ENCODE measurements around the gene ADGRG6. TPM values are rescaled to one million over a fixed set of nuclear protein-coding genes. Genes with fewer than 3 reads are reported as not detected.

ADGRG6 gene
- total RNA-seq, 4 donors from 2014 or later: 22.3 to 56.5 (median 26.0) TPM

DNA sequence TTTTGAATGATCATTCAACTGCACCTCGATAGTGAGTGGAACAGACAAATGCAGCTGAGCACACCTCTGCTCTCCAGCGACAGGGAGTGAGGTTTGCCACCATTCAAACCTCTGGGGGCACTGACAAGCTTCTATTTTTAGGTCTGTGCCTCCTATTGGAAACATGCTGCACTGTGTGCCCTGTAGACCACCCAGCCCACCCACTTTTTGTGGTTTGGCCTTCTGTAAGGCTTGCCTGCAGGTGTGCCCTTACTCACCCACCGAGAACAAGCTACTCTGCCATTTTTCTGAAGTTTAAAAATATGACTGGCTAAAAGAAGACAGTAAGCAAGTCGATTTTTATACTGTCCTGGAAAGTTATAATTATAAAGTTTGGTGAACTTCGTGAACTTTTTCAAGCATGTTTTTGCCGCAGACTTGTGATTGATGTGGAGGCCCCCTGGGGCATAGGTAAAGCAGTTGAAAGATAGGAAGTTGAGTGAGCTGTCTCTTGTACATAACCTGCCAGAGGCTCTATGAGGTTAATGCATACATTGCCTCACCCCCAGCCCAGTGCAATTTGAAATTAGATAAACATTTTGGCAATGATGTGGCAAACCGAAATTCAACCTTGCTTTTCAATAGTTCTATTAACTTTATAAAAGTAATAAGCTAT lies 53.8 kb downstream of the ADGRG6 start:
- no peaks in the 10 kb centered on the region for H3K9me3 ChIP-seq
- 59% methylated on average over 7 of the region's 7 CpGs for WGBS, 2 donors

DNA sequence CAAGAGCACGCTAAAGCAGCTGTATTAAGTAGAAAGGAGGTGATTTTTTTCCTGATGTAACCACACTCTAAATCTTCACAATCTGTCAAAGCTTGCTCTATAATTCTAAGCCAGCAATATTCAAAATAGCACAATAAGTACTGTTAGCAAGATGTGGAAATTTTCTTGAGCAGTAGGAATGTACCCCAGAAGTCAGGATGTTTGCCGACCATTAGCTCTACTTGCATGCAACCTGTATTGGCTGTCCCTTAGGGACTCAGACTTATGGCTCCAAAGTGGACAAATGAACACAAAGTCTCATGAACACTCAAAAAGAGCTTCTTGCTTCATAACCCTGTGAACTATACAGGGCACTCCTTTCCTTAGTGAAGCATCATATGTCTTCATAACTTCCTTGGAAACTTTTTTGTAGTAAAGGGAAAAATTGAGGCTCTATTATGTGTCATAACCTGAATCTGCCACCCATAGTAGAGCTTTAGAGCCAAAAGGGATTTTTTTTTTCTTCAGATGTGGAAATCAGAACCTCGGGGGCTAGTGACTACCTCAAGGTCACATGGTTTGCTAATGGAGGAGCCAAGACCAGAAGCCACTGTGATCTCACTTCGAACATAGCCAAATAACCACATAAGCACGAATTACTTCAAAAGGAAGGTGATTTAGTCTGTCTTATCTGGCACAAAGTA lies 54.5 kb downstream of the ADGRG6 start:
- Histone ChIP-seq H3K4me3 (no peak overlapping the region), H3K36me3 (no peaks in the 10 kb centered on the region), H3K27me3 (no peaks in the 10 kb centered on the region), H3K9me3 (no peaks in the 10 kb centered on the region), H3K27ac (no peak overlapping the region), H3K4me1 (peaks cover 0 to 39% (median 2%) of the 10 kb centered on the region in 3 donors)
- 47% methylated on average over 5 of the region's 5 CpGs for WGBS, 2 donors
- no peak for TF ChIP-seq POLR2A (IDR thresholded peaks at IDR 0.05)
- TF ChIP-seq, protein P1, sequence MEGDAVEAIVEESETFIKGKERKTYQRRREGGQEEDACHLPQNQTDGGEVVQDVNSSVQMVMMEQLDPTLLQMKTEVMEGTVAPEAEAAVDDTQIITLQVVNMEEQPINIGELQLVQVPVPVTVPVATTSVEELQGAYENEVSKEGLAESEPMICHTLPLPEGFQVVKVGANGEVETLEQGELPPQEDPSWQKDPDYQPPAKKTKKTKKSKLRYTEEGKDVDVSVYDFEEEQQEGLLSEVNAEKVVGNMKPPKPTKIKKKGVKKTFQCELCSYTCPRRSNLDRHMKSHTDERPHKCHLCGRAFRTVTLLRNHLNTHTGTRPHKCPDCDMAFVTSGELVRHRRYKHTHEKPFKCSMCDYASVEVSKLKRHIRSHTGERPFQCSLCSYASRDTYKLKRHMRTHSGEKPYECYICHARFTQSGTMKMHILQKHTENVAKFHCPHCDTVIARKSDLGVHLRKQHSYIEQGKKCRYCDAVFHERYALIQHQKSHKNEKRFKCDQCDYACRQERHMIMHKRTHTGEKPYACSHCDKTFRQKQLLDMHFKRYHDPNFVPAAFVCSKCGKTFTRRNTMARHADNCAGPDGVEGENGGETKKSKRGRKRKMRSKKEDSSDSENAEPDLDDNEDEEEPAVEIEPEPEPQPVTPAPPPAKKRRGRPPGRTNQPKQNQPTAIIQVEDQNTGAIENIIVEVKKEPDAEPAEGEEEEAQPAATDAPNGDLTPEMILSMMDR (IDR thresholded peaks at IDR 0.05): no peak
- no peak for DNase-seq
- intact Hi-C loops (cut with DNase I): no loop called here

More for the DNA sequence above, 53.8 kb downstream of the ADGRG6 start:
- Histone ChIP-seq H3K27me3 (no peaks in the 10 kb centered on the region), H3K36me3 (no peaks in the 10 kb centered on the region), H3K4me1 (peaks cover 0 to 32% (median 0%) of the 10 kb centered on the region in 3 donors), H3K27ac (no peak overlapping the region), H3K4me3 (no peak overlapping the region)
- no peak for DNase-seq
- intact Hi-C loops (cut with DNase I): no loop called here
- TF ChIP-seq POLR2A (IDR thresholded peaks at IDR 0.05): no peak
- TF ChIP-seq, protein P1 (IDR thresholded peaks at IDR 0.05): no peak

DNA sequence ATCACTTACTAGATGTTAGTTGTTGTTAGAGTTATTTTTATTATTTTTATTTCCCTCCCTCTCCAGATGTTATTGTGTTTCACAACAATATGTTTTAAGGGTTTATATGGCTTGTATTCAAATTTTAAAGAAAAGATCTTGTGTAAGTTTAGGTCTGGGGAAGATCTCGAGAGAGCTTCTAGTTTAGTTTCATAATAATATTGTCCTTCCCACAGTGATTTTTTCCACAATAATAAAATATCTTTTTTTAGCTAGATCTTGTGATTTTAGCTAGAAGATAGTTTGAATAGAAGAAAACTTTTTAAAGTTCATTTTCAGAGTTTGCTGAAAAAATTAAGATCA lies 55.0 kb downstream of the ADGRG6 start:
- Histone ChIP-seq H3K9me3 (no peaks in the 10 kb centered on the region), H3K27me3 (no peaks in the 10 kb centered on the region), H3K27ac (no peak overlapping the region), H3K4me3 (no peak overlapping the region), H3K36me3 (no peaks in the 10 kb centered on the region), H3K4me1 (peaks cover 0 to 44% (median 2%) of the 10 kb centered on the region in 3 donors)
- TF ChIP-seq, protein P1 (IDR thresholded peaks at IDR 0.05): no peak
- TF ChIP-seq POLR2A (IDR thresholded peaks at IDR 0.05): no peak
- 67 to 78% methylated on average over 1 of the region's 1 CpG for WGBS, 2 donors
- intact Hi-C loops (cut with DNase I): no loop called here
- no peak for DNase-seq

DNA sequence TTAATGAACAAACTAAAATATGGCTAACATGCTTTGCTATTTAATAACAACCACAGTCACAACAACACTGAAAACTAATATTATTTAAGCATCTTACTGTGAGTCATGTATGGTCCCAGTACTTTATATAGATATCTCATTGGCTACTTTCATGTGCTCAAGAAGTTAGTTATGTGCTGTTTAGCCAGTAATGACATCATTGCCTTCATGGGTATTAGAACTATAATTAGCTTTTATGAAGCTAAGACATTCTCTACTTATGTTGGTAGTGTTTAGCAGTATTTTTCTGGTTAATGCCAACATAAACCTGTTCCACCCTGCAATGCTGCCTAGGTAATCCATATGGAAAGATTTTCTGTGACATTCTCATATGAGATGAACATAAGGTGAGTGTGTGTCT lies 56.1 kb downstream of the ADGRG6 start:
- TF ChIP-seq, protein P1 (IDR thresholded peaks at IDR 0.05): no peak
- TF ChIP-seq POLR2A (IDR thresholded peaks at IDR 0.05): no peak
- no peaks in the 10 kb centered on the region for H3K27me3 ChIP-seq
- H3K4me3 ChIP-seq: no peak overlapping the region
- H3K4me1 ChIP-seq: peaks cover 0 to 55% (median 2%) of the 10 kb centered on the region in 3 donors
- H3K9me3 ChIP-seq: no peaks in the 10 kb centered on the region
- no peak for DNase-seq
- no peaks in the 10 kb centered on the region for H3K36me3 ChIP-seq
- intact Hi-C loops (cut with DNase I): no loop called here
- H3K27ac ChIP-seq: no peak overlapping the region

DNA sequence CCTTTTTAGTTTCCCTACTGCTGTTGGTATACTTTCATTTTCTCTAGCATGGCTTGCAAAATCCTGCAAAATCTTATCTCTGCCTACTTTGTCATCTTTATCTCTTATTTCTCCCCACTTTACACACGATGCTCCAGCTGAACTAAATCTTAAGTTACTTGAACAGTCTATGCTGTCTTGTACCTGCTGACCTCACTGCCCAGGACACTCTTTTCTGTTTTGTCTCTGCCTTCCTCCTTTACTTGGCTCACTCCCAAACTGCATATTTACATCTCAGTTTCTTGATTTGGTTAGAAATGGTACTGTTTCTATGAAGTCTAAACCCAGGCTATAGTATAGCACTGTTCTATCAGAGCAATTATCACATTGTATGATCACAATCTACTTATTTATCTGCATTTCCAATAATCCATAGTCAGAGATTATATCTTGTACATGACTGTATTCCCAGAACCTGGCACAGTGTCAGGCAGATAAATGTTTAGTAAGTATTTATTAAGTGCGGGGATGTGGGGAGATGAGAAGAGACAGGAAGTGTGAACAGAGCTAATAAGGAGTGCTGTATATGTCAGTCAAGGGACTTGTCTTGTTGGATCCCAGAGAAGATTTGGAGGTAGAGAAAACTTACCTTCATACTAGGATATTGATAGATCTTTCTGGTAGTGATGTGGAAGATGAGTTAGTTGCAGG lies 57.6 kb downstream of the ADGRG6 start:
- 41 to 62% methylated on average over 2 of the region's 2 CpGs for WGBS, 2 donors
- Histone ChIP-seq H3K36me3 (no peaks in the 10 kb centered on the region), H3K27me3 (no peaks in the 10 kb centered on the region), H3K4me1 (peaks cover 0 to 56% (median 2%) of the 10 kb centered on the region in 3 donors), H3K4me3 (no peak overlapping the region), H3K9me3 (no peaks in the 10 kb centered on the region), H3K27ac (no peak overlapping the region)
- TF ChIP-seq, protein P1 (IDR thresholded peaks at IDR 0.05): no peak
- no peak for TF ChIP-seq POLR2A (IDR thresholded peaks at IDR 0.05)
- no peak for DNase-seq
- intact Hi-C loops (cut with DNase I): no loop called here

All from esophagus squamous epithelium (tissue), 5 donors.